ENCODE measurements around the gene RTN1.

DNA sequence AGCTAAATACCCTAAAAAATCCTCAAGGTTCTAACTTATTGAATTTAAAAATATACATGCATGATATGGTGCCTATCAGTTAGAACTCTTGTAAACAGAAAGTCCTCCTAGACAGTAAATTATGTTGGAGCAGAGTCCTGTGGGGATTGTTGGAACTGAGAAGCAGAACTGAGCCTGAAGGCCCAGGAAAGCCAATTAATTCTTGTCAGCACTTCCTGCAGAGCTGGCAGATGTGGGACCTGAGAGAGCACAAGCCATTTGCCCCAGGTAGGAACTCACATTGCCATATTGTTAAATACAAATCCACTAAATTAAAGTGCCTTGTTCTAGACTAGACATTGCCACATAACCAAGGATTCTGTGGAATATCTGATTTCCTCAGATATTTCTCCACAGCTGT, 117.1 kb downstream of the RTN1 start:
- TF ChIP-seq NFYB (IDR thresholded peaks at IDR 0.05; ENCODE audit: insufficient read depth, low read depth, low read length): no peak
- TF ChIP-seq, protein P1, sequence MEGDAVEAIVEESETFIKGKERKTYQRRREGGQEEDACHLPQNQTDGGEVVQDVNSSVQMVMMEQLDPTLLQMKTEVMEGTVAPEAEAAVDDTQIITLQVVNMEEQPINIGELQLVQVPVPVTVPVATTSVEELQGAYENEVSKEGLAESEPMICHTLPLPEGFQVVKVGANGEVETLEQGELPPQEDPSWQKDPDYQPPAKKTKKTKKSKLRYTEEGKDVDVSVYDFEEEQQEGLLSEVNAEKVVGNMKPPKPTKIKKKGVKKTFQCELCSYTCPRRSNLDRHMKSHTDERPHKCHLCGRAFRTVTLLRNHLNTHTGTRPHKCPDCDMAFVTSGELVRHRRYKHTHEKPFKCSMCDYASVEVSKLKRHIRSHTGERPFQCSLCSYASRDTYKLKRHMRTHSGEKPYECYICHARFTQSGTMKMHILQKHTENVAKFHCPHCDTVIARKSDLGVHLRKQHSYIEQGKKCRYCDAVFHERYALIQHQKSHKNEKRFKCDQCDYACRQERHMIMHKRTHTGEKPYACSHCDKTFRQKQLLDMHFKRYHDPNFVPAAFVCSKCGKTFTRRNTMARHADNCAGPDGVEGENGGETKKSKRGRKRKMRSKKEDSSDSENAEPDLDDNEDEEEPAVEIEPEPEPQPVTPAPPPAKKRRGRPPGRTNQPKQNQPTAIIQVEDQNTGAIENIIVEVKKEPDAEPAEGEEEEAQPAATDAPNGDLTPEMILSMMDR (IDR thresholded peaks at IDR 0.05 in 2 of 3, conservative IDR thresholded peaks at IDR 0.05 in 1 of 3; ENCODE audit: control insufficient read depth in 2 of 3, extremely low read depth in 1 of 3, insufficient read depth in 1 of 3, low read depth in 3 of 3, low read length in 3 of 3): no peak
- TF ChIP-seq ZZZ3 (IDR thresholded peaks at IDR 0.05; ENCODE audit: control insufficient read depth, insufficient read length, low read depth): no peak
- no peak for TF ChIP-seq POLR2A (IDR thresholded peaks at IDR 0.05; ENCODE audit: low read depth, low read length)
- TF ChIP-seq, protein P2, sequence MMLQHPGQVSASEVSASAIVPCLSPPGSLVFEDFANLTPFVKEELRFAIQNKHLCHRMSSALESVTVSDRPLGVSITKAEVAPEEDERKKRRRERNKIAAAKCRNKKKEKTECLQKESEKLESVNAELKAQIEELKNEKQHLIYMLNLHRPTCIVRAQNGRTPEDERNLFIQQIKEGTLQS (IDR thresholded peaks at IDR 0.05; ENCODE audit: borderline replicate concordance, extremely low read depth, low read depth, low read length): no peak
- no peak for TF ChIP-seq GABPA (IDR thresholded peaks at IDR 0.05; ENCODE audit: low read depth)
- TF ChIP-seq, protein P3, sequence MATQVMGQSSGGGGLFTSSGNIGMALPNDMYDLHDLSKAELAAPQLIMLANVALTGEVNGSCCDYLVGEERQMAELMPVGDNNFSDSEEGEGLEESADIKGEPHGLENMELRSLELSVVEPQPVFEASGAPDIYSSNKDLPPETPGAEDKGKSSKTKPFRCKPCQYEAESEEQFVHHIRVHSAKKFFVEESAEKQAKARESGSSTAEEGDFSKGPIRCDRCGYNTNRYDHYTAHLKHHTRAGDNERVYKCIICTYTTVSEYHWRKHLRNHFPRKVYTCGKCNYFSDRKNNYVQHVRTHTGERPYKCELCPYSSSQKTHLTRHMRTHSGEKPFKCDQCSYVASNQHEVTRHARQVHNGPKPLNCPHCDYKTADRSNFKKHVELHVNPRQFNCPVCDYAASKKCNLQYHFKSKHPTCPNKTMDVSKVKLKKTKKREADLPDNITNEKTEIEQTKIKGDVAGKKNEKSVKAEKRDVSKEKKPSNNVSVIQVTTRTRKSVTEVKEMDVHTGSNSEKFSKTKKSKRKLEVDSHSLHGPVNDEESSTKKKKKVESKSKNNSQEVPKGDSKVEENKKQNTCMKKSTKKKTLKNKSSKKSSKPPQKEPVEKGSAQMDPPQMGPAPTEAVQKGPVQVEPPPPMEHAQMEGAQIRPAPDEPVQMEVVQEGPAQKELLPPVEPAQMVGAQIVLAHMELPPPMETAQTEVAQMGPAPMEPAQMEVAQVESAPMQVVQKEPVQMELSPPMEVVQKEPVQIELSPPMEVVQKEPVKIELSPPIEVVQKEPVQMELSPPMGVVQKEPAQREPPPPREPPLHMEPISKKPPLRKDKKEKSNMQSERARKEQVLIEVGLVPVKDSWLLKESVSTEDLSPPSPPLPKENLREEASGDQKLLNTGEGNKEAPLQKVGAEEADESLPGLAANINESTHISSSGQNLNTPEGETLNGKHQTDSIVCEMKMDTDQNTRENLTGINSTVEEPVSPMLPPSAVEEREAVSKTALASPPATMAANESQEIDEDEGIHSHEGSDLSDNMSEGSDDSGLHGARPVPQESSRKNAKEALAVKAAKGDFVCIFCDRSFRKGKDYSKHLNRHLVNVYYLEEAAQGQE (IDR thresholded peaks at IDR 0.05; ENCODE audit: low read depth, low read length): no peak
- TF ChIP-seq, protein P4, sequence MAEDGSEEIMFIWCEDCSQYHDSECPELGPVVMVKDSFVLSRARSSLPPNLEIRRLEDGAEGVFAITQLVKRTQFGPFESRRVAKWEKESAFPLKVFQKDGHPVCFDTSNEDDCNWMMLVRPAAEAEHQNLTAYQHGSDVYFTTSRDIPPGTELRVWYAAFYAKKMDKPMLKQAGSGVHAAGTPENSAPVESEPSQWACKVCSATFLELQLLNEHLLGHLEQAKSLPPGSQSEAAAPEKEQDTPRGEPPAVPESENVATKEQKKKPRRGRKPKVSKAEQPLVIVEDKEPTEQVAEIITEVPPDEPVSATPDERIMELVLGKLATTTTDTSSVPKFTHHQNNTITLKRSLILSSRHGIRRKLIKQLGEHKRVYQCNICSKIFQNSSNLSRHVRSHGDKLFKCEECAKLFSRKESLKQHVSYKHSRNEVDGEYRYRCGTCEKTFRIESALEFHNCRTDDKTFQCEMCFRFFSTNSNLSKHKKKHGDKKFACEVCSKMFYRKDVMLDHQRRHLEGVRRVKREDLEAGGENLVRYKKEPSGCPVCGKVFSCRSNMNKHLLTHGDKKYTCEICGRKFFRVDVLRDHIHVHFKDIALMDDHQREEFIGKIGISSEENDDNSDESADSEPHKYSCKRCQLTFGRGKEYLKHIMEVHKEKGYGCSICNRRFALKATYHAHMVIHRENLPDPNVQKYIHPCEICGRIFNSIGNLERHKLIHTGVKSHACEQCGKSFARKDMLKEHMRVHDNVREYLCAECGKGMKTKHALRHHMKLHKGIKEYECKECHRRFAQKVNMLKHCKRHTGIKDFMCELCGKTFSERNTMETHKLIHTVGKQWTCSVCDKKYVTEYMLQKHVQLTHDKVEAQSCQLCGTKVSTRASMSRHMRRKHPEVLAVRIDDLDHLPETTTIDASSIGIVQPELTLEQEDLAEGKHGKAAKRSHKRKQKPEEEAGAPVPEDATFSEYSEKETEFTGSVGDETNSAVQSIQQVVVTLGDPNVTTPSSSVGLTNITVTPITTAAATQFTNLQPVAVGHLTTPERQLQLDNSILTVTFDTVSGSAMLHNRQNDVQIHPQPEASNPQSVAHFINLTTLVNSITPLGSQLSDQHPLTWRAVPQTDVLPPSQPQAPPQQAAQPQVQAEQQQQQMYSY (CRISPR knock-in tag; IDR thresholded peaks at IDR 0.05): no peak
- TF ChIP-seq CHD2 (IDR thresholded peaks at IDR 0.05; ENCODE audit: borderline replicate concordance, low read depth, low read length): no peak
- no peak for TF ChIP-seq TBL1XR1 (IDR thresholded peaks at IDR 0.05; ENCODE audit: low read depth, low read length)
